NCI-H460 (cell line): ENCODE results near the gene CPT1C. TPM values are rescaled to one million over a fixed set of nuclear protein-coding genes. Genes with fewer than 3 reads are reported as not detected.

Experiments used
- DNase-seq: peaks from one replicate; pipeline ENCODE4 v3.0.0-alpha.2; 2016; ENCODE audit warnings: low read depth; ENCODE audit errors: extremely low read depth
- small RNA-seq, 2 experiments: library from RNA; depleted of rRNA; stranded (forward); fragments of <200 nt; gene quantifications; one replicate each; pipeline ENCODE3, GENCODE V24; 2014
- total RNA-seq: library from RNA; depleted of rRNA; stranded (reverse); fragments of >200 nt; shearing (Covaris generic); gene quantifications from 2 replicates; pipeline ENCODE4 v1.2.3, GENCODE V29; 2014; rRNA removed

CPT1C gene
- total RNA-seq, 1 experiment from 2014 or later: 2.2 TPM

- no peak for DNase-seq
These were observed 55.5 kb downstream of the CPT1C start for GRCh38 chr19:49746206-49746958.

GRCh38 chr19:49749055-49749716, 58.3 kb downstream of the CPT1C start:
- no peak for DNase-seq

- no peak for DNase-seq
These were observed 58.9 kb downstream of the CPT1C start for GRCh38 chr19:49749771-49750170.

- no peak for DNase-seq
These were observed 61.8 kb downstream of the CPT1C start for GRCh38 chr19:49752701-49753100.

DNA sequence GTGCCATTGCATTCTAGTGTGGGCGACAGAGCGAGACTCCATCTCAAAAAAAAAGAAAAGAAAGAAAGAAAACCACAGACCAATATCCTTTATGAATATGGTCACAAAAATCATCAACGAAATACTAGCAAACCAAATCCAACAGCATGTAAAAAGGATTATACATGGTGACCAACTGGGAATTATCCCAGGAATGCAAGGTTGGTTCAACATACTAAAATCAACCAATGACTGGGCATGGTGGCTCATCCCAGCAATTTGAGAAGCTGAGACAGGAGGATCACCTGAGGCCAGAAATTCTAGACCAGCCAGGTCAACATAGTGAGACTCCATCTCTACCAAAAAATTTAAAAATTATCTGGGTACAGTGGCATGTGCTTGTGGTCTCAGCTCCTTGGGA, 65.0 kb downstream of the CPT1C start:
- no peak for DNase-seq

DNA sequence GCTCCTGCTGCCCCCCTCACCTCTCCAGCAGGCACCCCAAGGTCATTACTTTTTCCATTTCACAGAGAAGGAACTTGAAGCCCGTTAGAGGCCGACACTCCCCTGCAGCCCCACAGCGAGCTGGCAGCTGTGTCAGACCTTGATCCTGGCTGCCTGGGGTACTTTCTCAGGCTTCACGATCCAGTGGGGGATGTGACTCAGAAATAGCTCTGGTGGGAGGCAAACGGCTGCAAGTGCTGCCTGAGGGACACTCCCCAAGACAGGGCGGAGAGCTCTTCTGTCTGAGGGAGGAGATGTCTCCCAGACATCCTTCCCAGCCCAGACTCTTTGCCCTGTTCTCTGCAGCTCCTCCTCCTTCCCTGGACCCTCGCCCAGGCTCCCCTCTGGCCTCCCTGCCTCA, 67.4 kb downstream of the CPT1C start:
- no peak for DNase-seq

- DNase-seq: no peak
These were observed 70.3 kb downstream of the CPT1C start for GRCh38 chr19:49761249-49761624.

- no peak for DNase-seq
These were observed 70.9 kb downstream of the CPT1C start for GRCh38 chr19:49761625-49762311.

GRCh38 chr19:49763230-49763629, 72.3 kb downstream of the CPT1C start, which contains the start of gene TSKS:
TSKS (minus strand) TSS chr19:49763306; CDS start chr19:49763247, 59 bp downstream.
- no peak for DNase-seq

Small RNAs within 50 kb of the gene (small RNA-seq; reads per million reads assigned to genes)
- 0 to 0.23 reads per million in 2 experiments for gene MIR5088

Other genes with a start within 250 kb of the CPT1C start
- gene SLC17A7, start 249.6 kb upstream of the CPT1C start, total RNA-seq: 0.17 TPM in 1 of 2 replicates, not detected in the other
- gene PIH1D1, start 239.3 kb upstream of the CPT1C start, total RNA-seq: 48.5 and 69.4 TPM in 2 replicates
- gene ALDH16A1, start 237.9 kb upstream of the CPT1C start, total RNA-seq: 24.7 and 32.4 TPM in 2 replicates
- gene FLT3LG, start 216.9 kb upstream of the CPT1C start, total RNA-seq: 0.12 and 0.35 TPM in 2 replicates
- 3,401 and 3,992 TPM in 2 replicates for gene RPL13A, start 203.5 kb upstream of the CPT1C start, total RNA-seq
- 2,280 and 2,727 TPM in 2 replicates for gene RPS11, start 194.7 kb upstream of the CPT1C start, total RNA-seq
- 0.77 TPM in 1 of 2 replicates, not detected in the other for gene FCGRT, start 178.5 kb upstream of the CPT1C start, total RNA-seq
- gene RCN3, start 163.1 kb upstream of the CPT1C start, total RNA-seq: 3.1 and 5.6 TPM in 2 replicates
- gene NOSIP, start 110.6 kb upstream of the CPT1C start, total RNA-seq: 21.8 and 31.8 TPM in 2 replicates
- 0.14 TPM in 1 of 2 replicates, not detected in the other for gene PRRG2, start 109.8 kb upstream of the CPT1C start, total RNA-seq
- 2.1 and 3.0 TPM in 2 replicates for gene PRR12, start 99.9 kb upstream of the CPT1C start, total RNA-seq
- gene RRAS, start 51.0 kb upstream of the CPT1C start, total RNA-seq: 17.2 and 19.6 TPM in 2 replicates
- 8.3 and 12.3 TPM in 2 replicates for gene SCAF1, start 48.9 kb upstream of the CPT1C start, total RNA-seq
- gene IRF3, start 25.3 kb upstream of the CPT1C start, total RNA-seq: 36.5 and 38.0 TPM in 2 replicates
- 16.4 and 17.5 TPM in 2 replicates for gene BCL2L12, start 25.2 kb upstream of the CPT1C start, total RNA-seq
- 228 and 254 TPM in 2 replicates for gene PRMT1, start 13.8 kb upstream of the CPT1C start, total RNA-seq
- 3.1 and 3.2 TPM in 2 replicates for gene ADM5, start 1.5 kb upstream of the CPT1C start, total RNA-seq
- gene TSKS, start 72.2 kb downstream of the CPT1C start, total RNA-seq: not detected in 2 replicates
- 25.6 and 29.1 TPM in 2 replicates for gene AP2A1, start 75.9 kb downstream of the CPT1C start, total RNA-seq
- gene FUZ, start 122.2 kb downstream of the CPT1C start, total RNA-seq: 0.14 and 1.0 TPM in 2 replicates
- gene MED25, start 127.2 kb downstream of the CPT1C start, total RNA-seq: 12.5 and 13.4 TPM in 2 replicates
- gene PTOV1, start 160.0 kb downstream of the CPT1C start, total RNA-seq: 24.9 and 25.8 TPM in 2 replicates
- 22.3 and 31.4 TPM in 2 replicates for gene PNKP, start 176.5 kb downstream of the CPT1C start, total RNA-seq
- gene AKT1S1, start 186.2 kb downstream of the CPT1C start, total RNA-seq: 16.2 and 17.0 TPM in 2 replicates
- 6.9 and 9.5 TPM in 2 replicates for gene TBC1D17, start 186.6 kb downstream of the CPT1C start, total RNA-seq
- gene IL4I1, start 205.8 kb downstream of the CPT1C start, total RNA-seq: not detected in 2 replicates
- gene ATF5, start 238.1 kb downstream of the CPT1C start, total RNA-seq: 21.7 and 22.5 TPM in 2 replicates
- 20.5 and 22.3 TPM in 2 replicates for gene NUP62, start 238.4 kb downstream of the CPT1C start, total RNA-seq